Measurements from ENCODE around the gene TAF12.

DNA sequence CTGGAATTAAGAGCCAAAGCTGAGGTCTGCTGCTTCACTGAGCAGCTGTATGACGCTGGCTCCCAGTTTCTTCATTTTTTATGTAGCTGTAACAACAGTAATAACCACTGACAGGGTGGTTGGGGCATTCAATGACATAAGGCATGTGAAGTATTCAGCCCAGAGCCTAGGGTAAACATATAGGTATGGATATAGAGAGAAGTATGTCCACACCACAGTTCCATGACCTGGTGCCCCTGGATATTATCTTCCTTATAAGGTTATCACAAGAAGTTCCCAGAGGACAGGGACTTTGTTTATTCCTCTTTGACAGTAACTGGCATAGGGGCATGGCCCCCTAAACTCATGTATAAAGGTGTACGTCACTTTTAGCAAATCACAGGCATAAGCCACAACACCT is 36.1 kb downstream of the TAF12 start:
- TF ChIP-seq, protein P1, sequence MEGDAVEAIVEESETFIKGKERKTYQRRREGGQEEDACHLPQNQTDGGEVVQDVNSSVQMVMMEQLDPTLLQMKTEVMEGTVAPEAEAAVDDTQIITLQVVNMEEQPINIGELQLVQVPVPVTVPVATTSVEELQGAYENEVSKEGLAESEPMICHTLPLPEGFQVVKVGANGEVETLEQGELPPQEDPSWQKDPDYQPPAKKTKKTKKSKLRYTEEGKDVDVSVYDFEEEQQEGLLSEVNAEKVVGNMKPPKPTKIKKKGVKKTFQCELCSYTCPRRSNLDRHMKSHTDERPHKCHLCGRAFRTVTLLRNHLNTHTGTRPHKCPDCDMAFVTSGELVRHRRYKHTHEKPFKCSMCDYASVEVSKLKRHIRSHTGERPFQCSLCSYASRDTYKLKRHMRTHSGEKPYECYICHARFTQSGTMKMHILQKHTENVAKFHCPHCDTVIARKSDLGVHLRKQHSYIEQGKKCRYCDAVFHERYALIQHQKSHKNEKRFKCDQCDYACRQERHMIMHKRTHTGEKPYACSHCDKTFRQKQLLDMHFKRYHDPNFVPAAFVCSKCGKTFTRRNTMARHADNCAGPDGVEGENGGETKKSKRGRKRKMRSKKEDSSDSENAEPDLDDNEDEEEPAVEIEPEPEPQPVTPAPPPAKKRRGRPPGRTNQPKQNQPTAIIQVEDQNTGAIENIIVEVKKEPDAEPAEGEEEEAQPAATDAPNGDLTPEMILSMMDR (IDR thresholded peaks at IDR 0.05), result no peak
- no peak for TF ChIP-seq POLR2A (IDR thresholded peaks at IDR 0.05)
